ENCODE data around the gene TGM6.

The TGM6 gene

DNA sequence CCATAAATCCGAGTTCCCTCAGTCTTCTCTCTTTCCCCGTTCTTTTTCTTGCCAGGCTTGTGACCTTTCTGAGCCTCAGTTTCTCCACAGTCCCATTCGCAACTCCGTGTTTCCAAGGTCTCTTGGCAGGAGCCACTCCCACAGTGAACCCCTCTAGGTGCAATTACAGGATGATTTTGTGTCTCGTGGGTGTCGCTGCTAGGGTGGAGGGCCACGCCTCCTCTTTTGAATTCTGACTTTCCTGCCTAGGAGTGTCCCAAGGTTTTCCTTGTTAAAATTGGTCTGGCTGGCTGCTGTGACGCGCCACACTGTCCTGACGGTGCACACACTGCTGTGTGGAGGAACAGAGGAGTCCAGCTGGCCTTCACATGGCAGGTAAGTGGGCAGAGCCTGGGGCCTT is at the start of gene TGM6:
TGM6 (plus strand) TSS at position 301 of the 400 bp plus-strand sequence; CDS start at position 369, 68 bp downstream.
- no peak for DNase-seq (ENCODE audit: low spot score)

DNA sequence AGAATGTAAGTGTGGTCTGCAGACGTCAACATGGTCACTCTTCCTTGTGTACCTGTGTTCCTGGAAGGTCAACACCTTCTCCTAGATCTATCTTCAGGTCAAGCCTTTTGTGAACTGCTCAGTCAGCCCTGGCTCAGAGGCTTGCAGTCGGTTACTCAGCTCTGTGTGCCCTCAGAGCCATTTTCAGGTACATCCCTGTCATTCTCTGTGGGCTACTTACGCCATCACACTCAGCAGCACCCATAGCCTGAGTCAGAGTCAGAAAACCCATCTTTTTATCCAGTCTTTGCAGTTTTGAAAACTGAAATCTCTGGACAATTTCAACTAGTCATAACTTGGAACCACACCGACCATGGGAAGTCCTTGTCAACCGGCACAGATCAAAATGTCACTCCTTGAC is 49.6 kb upstream of the TGM6 start:
- DNase-seq (ENCODE audit: low spot score), result no peak

DNA sequence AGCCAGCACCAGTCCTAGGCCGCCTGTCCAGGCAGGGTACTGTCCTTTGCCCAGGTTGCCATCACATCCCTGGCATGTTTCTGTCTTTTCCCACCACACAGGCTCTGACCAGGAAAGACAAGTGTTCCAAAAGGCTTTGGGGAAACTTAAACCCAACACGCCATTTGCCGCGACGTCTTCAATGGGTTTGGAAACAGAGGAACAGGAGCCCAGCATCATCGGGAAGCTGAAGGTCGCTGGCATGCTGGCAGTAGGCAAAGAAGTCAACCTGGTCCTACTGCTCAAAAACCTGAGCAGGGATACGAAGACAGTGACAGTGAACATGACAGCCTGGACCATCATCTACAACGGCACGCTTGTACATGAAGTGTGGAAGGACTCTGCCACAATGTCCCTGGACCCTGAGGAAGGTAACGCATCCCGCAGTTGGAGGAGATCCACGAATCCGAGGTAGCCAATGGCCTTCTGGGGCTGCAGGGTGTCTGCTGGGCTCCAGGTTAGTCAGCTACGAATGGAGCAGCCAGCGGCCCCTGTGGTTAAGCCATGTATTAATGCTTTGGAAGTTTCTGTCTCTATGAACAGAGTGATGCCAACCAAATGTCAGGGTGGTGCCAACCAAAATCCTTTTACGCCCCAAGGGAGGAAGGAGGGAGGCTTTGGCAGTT is 48.7 kb upstream of the TGM6 start:
- DNase-seq (ENCODE audit: low spot score), result no peak

DNA sequence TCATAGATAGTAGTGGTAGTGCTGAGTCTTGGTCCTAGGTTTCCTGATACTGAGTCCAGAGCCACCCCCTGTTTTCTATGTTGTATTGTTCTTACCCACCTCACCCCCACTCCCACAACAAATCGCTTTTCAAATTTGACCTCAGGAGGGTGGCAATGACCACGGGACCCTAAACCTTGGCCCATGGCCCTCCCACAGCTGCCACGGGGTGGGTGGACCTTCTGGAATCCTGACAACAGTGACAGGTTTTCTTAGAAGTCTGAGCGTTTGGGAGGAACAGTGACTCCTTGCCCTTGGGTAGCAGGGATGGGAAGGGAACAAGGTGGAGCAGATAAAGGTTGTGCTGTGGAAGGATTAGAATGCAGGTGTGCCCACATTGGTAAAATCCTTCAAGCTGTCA is 48.0 kb upstream of the TGM6 start:
- no peak for DNase-seq (ENCODE audit: low spot score)

DNA sequence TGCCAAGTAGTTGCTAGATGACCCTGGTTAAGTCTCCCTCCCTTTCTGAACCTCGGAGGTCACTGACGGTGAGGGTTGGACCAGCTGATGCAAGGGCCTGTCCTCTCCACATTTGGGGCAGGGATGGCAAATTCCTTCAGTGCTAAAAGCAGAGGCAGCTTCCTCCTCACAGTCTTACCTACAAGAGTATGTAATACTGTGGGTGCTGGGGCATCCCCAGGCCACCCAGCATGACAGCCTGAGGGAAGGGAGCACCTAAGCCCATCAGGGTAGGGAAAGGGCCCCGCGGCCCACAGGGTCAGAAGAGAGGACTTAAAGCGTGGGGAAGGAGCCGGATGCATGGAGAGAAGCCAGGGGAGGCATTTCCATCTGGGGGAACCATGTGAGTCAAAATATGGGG is 46.9 kb upstream of the TGM6 start:
- no peak for DNase-seq (ENCODE audit: low spot score)

DNA sequence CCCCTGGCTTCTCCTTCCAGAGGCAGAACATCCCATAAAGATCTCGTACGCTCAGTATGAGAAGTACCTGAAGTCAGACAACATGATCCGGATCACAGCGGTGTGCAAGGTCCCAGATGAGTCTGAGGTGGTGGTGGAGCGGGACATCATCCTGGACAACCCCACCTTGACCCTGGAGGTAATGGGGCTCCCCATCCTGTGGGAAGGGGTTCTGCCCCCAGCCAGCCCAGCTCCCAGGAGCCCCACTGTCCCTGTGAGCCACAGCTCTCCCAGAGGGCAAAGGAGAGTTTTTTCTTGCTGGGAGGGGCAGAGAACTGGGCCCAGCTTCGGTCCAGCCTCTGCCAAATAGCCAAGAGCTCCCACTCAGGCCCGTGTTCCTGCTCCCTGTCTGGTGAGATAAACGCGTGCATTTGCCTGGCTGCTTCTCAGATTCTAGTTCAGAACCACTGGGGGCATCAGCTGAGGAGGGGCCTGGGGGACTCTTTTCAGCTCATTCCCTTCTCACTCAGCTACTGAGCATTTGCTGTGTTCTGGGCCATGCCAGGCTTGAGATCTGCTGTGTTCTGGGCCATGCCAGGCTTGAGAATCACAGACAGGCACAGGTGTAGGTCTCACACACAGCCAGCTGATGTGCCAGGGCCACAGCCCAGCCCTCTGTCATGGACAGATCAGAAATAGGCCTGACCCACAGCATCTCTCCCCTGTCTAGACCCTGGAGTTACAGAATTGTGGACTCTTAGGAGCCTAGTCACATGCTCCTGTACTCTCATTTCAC is 45.4 kb upstream of the TGM6 start:
- no peak for DNase-seq (ENCODE audit: low spot score)

DNA sequence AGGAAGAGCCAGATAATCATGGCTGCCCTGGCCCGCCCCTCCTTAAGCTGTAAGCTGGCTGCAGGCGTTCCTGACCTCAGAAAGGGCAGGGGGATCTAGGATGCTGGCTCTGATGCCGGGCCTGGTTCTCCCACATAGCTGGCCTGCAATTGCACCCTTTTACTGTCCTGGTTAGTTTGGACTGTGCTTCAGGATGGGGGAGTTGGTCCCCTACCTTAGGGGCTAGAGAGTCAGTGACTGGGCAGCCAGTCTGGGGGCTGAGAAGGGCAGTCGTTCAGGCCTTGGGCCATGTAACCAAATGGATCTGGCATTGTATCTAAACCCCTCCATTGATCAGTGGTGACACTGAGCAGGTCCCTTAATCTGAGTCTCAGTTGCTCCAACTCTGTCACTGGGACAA is 44.2 kb upstream of the TGM6 start:
- no peak for DNase-seq (ENCODE audit: low spot score)

DNA sequence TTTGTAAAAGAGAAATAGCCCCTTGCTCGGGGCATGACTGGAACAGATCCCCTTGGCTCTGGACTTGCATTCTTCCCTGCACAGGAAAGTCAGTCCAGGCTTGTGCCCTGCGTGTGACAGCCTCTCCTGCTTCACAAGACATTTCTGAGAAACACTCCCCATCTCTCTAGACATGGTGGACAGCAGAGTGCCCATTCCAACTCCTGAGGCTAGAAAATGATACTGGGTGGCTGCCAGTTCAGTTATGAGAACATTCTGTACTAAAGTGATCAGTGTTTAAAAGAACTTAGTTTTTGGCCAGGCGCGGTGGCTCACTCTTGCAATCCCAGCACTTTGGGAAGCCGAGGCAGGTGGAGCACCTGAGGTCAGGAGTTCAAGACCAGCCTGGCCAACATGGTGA is 43.6 kb upstream of the TGM6 start:
- DNase-seq (ENCODE audit: low spot score), result no peak

DNA sequence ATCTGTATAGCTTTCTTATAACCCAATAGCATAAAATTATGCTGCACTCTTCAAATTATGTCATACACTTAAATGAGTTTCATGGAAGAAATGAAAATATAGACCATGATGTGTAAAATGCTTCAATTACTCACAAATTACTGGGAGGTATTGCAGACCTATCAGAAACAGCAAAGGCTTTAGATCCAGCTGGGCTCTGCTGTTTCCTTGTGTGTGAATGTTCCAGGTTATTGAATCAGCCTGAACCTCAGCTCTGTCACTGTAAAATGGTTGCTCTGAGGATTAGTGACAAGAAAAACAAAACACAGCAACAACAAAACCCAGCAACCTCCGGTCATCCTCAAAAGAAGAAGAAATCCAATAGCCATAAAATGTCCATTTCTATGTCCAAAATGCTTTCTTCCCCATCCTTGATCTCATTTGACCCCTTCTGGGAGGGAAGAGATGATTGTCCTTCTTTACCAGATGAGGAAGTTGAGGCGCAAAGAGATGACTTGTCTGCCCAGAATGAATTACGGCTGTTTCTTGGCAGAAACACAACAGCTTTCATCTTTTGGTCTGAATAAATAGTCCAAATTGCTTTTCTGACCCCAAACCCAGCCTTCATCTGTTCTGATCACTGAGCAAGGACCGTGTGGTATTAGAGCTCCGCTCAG is 42.2 kb upstream of the TGM6 start:
- no peak for DNase-seq (ENCODE audit: low spot score)

DNA sequence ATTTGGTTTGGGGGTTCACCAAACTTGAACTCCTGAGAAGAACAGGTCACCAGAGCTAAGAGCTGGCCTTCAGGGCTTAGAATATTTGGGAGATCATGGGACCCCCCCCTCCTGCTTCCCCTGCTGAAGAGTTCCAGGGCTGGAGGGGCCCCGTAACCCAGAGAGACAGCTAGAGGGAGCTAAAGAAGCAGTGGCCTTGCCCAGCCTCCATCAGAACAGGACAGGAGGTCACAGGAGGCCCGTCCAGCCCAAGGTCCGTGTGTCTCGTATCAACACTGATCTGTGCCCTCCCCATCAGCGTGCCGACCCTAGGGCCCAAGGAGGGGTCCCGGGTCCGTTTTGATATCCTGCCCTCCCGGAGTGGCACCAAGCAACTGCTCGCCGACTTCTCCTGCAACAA is 40.6 kb upstream of the TGM6 start:
- no peak for DNase-seq (ENCODE audit: low spot score)

DNA sequence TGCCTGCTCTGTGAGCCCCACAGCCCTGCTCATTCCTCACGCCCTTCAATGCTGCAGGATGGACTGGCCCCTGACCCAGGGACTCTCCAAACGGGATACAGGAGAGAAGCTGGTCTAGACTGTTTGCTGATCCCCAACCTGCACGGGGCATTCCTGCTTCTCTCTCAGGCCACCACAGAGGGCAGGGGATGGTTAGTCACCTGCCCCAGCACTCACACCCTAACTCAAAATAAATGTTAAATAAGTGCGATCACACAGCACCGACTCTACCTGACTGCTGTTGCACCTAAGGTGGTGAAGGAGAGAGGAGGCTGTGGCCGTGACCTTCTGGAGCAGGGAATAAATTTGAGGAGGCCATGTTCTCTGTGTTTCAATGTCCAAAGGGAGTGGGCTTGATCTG is 39.9 kb upstream of the TGM6 start:
- no peak for DNase-seq (ENCODE audit: low spot score)

DNA sequence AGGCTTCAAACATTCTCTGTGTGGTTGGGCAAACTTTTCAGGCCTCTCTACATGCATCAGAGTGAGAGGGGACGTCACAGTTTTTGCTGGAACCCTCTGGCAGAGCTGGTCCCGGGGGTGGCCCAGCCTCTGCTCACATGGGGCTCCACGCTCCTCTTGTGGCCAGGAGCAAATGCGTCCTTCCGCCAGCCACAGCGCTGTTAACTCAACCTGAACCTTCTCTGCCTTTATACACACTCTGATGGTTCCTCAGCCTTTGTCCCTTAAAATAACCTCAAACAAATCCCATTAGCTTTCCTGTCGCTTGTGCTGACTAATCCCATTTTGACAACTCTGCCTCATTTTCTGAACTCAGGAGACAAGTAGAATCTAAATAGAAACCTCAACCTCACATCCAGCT is 39.4 kb upstream of the TGM6 start:
- no peak for DNase-seq (ENCODE audit: low spot score)

DNA sequence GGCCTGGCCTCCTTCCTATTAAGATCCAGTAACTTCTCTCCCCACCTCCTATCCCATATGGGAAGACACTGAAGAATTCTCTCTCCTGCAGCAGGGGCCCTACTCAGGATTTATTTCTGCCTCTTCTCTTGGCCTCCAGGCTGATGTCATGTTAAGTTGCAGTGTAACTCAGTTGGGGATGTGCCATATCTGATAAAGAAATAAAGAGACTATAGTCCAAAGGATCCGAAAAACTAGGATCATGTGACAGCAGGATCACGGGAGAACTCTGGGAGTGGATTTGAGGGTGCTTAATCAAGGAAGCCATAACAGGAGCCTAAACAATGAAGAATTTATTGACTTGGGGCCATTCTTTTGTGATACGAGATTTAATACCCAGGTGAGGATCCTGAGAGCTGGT is 38.5 kb upstream of the TGM6 start:
- no peak for DNase-seq (ENCODE audit: low spot score)

DNA sequence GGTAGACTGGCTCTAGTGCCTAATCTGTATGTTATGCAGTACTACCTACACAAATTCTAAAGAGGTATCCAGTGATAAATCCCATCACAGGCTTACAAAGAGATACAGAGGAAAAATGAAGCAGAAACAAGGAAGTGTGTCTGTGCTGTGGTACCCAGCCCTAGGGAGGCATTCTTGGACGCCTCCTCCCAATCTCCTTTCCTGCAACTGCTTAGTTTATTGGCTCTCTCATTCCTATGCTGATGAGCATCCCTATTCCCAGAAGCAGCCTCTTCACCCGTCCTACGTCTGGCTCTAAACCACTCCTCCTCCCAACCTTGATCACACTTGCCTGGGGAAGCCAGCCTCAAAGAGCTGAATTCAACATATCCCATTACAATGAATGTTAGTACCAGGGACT is 34.5 kb upstream of the TGM6 start:
- DNase-seq (ENCODE audit: low spot score), result no peak

DNA sequence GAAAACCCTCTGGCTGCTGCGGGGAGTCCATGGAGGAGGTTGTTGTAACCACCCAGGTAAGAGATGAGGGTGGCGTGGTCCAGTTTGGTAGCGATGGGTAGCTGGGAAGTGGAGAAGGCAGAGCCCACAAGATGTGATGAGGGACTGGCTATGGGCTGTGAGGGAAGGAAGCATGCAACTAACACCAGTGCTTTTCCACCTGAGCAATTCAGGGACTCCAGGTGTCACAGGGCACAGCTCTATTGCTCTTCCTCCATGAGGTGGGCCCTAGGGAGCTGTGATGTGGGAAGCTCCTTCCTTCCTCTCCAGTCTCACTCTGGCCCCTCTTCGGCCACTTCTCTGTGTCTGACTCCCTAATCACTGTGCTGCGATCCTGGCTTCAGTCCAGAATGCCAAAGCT is 32.4 kb upstream of the TGM6 start:
- no peak for DNase-seq (ENCODE audit: low spot score)

DNA sequence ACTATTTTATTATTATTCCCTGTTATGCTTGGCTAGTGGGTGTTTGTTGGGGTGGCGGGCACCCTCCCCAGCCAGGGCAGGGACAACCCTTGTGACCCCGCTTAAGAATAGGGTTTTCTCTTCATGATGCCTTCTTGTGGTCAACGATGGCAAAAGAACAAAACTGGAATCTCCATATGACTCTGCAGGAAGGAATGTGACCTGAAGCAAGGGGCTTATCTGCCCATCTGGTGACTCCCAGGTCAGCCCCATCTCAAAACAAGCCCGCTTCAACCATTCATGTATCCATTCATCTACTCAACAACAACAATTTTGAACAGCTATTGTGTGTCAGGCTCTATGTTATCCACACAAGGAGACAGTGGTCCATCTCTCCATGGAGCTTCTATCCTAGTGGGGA is 30.9 kb upstream of the TGM6 start:
- DNase-seq (ENCODE audit: low spot score), result no peak

DNA sequence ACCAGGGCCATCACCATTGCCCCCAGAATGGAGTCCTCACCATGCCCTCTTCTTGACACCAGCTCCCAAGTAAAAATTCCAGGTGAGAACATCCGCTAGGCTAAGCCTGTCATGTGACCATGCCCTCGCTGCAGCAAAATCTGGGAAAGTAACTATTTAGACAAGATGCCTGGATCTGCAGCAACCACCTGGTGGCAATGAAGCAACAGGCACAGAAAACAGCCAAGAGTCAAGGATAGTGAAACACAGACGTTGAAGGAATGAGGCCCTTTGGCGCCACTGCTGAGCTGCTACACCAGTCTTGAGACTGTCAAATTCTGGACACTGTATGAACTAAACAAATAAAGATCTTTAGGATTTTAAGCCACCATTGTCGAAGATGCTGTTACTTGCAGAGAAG is 30.1 kb upstream of the TGM6 start:
- DNase-seq (ENCODE audit: low spot score), result no peak

DNA sequence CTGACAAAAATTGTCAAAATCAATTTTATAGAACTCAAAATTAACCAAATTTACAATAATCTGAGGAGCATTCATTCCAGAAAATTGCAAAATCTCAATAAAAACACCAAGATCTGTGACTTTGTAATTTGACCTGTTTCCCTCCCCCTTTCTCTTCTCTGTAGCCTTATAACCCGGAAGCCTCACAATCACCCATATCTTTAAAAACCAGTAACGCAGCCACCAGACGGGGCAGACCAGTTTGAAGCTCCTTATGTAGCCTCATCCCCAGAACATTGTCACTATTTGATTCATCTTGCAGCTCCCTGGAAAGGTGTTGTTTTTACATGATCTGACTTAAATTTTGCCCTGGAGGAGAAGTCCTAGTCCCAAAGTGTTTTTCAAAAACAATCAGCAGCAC is 27.5 kb upstream of the TGM6 start:
- no peak for DNase-seq (ENCODE audit: low spot score)

DNA sequence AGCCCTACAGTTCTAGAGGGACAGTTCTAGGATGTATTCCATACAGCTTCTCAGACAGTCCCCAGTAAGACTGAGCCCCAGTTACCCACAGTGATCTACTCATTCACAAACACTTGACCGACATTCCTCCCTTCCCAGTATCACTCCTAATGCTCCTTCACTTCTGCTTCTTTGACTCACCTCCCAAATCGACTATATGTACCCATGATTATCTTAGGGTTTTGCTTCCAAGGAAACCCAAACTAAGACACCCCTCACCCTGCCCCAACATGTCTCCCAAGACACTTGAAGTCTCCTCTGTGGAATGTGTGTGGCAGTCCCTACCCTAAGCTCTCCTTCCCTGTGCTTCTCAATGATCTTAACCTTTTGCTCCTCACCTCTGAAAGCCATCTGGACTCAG is 23.6 kb upstream of the TGM6 start:
- no peak for DNase-seq (ENCODE audit: low spot score)

DNA sequence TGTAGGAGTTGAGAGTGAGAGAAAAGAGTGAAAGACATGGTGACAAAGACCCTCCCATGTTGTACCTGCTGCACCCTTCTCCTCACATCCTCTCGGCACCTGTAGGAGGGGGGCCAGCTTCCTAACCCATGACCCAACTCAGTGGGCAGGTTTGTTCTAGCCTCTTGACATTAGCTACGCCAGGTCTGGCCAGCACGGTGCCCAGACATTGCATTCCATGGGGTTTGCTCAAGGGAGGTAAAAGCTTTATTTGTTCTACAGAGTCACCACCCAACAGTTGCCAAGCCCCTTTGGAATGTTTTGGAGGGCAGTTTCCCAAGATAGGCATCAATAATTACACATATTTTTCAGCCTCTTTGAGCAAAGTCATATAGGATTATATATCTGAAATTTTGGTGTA is 22.7 kb upstream of the TGM6 start:
- DNase-seq (ENCODE audit: low spot score), result no peak

DNA sequence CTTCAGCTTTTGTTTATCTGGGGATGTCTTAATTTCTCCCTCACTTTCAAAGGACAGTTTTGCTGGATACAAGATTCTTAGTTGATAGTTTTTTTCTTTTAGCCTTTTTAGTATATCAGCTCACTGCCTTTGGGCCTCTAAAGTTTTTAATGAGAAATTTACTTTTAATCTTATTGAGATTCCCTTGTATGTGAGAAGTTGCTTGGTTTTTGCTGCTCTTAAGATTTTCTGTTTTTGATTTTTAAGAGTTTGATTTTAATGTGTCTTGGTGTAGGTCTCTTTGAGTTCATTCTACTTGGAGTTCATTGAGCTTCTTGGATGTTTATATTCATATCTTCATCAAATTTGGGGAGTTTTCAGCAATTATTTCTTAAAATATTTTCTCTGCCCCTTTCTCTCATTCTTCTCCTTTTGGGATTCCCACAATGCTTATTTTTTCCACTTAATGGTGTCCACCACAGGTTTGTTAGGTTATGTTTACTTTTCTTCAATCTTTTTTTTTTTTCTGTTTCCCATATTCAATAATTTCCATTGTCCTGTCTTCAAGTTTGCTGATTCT is 19.6 kb upstream of the TGM6 start:
- DNase-seq (ENCODE audit: low spot score), result no peak

DNA sequence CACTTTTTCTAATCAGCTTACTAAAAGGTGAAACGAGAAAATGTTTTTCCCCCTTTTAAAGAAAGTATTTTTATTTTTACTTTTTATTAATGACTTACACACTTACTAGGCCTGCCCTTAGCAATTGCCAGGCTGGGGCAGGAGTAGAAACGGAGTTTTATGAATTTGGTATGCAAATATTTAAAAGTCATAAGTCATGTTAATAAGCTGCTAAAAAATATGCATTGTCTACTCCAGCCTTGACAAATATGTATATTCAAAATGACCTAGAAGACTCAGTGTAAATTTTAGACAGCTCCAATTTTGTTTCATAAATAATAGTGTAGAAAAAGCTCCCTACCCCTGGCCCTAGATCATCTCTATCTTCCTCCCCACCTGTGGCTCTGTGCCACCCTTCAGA is 17.5 kb upstream of the TGM6 start:
- DNase-seq (ENCODE audit: low spot score), result no peak

DNA sequence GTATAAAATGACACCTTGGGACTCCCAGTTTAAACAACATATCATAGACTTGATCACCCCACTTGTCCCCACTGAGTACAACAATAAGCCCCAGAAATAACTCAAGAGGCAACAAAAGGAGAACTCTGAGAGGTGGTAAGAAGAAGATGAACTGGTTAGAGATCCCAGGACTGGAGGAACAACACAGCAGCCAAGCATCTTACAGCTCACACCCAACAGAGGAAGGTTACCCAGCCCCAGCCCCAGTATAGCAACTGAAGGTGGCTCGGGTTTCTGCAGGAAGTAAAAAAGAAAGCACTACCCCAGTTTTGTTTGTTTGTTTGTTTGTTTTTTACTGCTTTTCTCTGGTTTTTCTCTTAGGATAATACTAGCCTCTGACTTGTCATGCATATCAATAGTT is 17.1 kb upstream of the TGM6 start:
- no peak for DNase-seq (ENCODE audit: low spot score)
